ENCODE measurements around the gene MRTFB.

- TF ChIP-seq CTCF (IDR thresholded peaks at IDR 0.05; ENCODE audit: borderline replicate concordance, extremely low read depth, low read length, poor library complexity, severe bottlenecking) (no peak), EZH2 (IDR thresholded peaks at IDR 0.05; ENCODE audit: borderline replicate concordance, low read depth, low read length, severe bottlenecking) (no peak)
Measured at GRCh38 chr16:14087181-14087580, 16.1 kb downstream of the MRTFB start.
